Stimulated activated CD8-positive, alpha-beta memory T cell treated with anti-CD3 and anti-CD28 coated beads, Interleukin-15, amount 100 ng/mL, for 1 hour (primary cell): Measurements from ENCODE around the gene FLNA.
"Not testable (repeated sequence)": the region's sequence is repeated elsewhere in the genome, so short reads cannot be mapped to it uniquely, and the experiment has no call there.

Source experiments
- DNase-seq: peaks from one replicate; pipeline ENCODE4 v3.0.0-alpha.2; 2020; ENCODE audit warnings: low read depth

Gene FLNA, protein sequence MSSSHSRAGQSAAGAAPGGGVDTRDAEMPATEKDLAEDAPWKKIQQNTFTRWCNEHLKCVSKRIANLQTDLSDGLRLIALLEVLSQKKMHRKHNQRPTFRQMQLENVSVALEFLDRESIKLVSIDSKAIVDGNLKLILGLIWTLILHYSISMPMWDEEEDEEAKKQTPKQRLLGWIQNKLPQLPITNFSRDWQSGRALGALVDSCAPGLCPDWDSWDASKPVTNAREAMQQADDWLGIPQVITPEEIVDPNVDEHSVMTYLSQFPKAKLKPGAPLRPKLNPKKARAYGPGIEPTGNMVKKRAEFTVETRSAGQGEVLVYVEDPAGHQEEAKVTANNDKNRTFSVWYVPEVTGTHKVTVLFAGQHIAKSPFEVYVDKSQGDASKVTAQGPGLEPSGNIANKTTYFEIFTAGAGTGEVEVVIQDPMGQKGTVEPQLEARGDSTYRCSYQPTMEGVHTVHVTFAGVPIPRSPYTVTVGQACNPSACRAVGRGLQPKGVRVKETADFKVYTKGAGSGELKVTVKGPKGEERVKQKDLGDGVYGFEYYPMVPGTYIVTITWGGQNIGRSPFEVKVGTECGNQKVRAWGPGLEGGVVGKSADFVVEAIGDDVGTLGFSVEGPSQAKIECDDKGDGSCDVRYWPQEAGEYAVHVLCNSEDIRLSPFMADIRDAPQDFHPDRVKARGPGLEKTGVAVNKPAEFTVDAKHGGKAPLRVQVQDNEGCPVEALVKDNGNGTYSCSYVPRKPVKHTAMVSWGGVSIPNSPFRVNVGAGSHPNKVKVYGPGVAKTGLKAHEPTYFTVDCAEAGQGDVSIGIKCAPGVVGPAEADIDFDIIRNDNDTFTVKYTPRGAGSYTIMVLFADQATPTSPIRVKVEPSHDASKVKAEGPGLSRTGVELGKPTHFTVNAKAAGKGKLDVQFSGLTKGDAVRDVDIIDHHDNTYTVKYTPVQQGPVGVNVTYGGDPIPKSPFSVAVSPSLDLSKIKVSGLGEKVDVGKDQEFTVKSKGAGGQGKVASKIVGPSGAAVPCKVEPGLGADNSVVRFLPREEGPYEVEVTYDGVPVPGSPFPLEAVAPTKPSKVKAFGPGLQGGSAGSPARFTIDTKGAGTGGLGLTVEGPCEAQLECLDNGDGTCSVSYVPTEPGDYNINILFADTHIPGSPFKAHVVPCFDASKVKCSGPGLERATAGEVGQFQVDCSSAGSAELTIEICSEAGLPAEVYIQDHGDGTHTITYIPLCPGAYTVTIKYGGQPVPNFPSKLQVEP (N-terminal part only)

DNA sequence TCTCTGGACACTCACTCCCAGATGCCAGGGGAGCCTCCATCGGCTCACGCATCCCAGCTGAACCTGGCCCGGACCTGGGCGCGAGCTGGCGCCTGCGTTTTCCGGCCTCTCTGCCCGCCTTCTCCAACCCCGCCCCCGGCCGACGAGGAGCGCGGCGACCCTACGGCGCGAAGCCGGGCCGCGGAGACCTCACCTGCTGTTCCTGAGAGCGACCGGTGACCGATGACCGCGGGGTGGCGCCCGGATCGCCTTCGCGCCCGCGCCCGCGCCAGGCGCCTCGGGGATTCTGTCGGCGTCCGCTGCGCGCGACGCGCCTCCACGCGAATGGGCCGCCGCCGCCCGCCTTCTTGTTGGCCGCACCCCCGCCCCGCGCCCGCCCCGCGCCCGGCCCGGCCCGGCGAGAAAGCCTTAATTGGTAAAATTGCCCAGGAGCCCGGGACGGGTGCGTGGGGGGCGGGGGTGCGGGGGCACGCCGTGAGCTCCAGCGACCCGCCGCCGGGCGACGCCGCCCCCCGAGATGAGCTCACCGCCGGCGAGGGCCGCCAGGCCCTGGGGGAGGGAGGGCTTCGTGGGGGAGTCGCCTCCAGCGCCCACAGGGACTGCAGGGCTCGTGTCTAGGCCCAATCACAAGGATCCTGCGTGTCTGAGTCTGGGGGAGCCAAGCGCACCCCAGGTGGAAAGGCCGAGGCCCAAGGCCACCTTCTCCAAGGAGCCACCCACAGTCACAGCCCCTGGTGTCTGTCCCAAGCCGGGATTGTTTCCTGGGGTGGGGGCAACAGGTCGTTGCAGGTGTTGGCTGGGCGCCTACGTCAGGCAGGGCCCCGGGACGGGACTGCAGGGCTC, at the start of gene FLNA:
Gene FLNA (minus strand): TSS at position 322 of the 843 bp plus-strand sequence. CDS start 3,389 bp downstream, outside the sequence.
- no peak for DNase-seq

GRCh38 chrX:154420402-154420756, 45.9 kb upstream of the FLNA start:
- DNase-seq, result no peak

- no peak for DNase-seq
Observed at GRCh38 chrX:154419688-154420401, 45.4 kb upstream of the FLNA start.

DNA sequence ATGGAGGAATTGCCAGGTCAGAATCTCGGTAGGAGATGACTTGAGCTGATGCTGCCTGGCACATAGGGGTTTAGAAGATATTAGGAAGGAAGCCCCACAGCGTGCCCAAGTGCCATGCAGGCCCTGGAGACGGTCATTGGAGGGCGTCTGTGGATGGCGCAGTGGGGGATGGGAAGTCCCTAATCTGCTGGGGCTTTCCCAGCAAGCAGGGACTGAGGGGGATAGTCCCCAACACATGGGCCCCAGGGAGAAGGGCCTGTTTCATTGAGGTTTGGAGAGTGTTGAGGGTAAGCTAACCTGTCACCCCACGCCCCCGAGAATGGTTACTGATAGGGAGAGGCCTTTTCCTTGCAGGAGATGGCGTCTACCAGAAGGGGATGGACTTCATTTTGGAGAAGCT, 44.8 kb upstream of the FLNA start:
- DNase-seq, result no peak

GRCh38 chrX:154417157-154417556, 42.7 kb upstream of the FLNA start:
- no peak for DNase-seq

DNA sequence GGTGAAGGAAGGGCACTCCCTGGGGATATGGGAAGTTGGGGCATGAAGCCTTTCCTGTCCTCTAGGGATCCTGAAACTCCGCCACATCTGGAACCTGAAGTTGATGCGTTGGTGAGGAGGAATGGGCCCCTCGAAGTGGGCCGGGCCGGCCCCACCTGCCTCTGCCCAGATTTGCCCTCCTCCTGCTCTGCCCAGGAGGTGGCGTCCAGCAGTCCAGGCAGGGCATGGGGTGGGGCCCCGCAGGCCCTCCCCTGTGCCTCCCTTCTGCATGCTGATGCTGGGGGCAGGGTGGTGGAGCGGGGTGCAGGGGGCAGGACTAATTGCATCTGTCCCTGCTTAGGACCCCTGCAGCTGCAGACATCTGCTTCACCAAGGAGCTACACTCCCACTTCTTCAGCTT, 38.7 kb upstream of the FLNA start:
- no peak for DNase-seq

GRCh38 chrX:154412468-154412867, 38.0 kb upstream of the FLNA start:
- DNase-seq, result no peak

- no peak for DNase-seq
Observed at GRCh38 chrX:154411981-154412340, 37.5 kb upstream of the FLNA start.

GRCh38 chrX:154409222-154409871, 34.9 kb upstream of the FLNA start, which contains the start of gene DNASE1L1:
Gene DNASE1L1, minus strand, starts transcription at chrX:154409254. Its CDS starts 3,686 bp downstream, at chrX:154405568.
- DNase-seq, result no peak

- no peak for DNase-seq
Observed at GRCh38 chrX:154408659-154409221, 34.3 kb upstream of the FLNA start.

GRCh38 chrX:154404625-154405192, 30.3 kb upstream of the FLNA start:
- no peak for DNase-seq

- DNase-seq, result no peak
Observed at GRCh38 chrX:154403858-154404257, 29.4 kb upstream of the FLNA start.

DNA sequence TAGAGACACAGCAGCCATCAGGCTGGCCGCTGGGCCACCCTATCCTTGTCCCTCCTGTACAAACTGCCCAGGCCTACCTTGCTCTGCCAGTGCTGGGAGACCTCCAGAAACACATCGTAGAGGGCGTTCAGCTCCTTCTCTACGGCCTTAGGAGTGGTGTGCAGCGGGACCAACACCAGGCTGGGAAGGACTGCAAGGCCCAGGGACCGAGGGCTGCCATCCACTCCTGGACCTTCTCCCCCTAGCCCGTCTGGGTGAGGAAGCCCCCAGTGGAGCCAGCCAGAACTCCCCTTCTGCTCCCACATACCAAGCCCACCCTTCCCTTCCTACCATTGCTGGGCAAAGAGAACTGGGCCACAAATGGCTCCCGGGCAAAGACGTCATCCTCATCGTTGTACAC, 28.8 kb upstream of the FLNA start:
- DNase-seq, result no peak

DNA sequence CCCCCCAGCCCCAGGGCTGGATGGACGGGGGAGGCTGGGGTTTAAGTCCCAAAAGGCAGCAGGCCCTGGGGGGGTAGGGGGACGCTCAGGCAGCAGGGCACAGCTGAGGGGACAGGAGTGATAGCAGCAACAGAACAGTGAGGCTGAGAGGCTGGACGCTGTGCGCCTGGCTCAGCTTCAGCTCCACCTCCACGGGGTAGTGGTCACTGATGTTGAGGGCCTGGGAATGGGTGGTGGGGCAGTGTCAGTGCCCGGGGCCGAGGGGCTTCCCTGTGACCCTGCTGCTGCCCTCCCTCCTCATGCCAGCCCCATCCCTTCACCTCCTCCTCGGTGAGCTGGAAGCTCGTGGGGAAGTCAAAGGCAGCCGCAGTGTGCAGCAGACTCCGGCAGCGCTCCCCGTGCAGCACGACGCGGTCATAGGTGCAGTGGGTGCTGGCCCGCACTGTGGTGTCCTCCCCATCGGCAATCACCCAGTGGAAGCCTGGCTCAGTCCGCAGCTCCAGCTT, 28.2 kb upstream of the FLNA start:
- DNase-seq, result no peak

- no peak for DNase-seq
Observed at GRCh38 chrX:154401918-154402621, 27.6 kb upstream of the FLNA start.

GRCh38 chrX:154401045-154401799, 26.8 kb upstream of the FLNA start:
- no peak for DNase-seq

DNA sequence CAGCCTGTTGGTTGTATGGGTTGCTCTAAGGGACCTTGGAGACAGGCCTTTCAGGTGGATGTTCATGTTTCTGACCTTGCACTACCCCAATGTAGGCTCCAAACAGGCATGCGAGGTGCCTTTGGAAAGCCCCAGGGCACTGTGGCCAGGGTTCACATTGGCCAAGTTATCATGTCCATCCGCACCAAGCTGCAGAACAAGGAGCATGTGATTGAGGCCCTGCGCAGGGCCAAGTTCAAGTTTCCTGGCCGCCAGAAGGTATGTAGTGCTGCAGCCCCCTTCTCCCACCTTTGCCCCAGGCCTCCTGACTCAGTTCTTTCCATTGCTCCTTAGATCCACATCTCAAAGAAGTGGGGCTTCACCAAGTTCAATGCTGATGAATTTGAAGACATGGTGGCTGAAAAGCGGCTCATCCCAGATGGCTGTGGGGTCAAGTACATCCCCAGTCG, 26.0 kb upstream of the FLNA start:
- DNase-seq, result not testable (repeated sequence)
